D721Med (cell line): ENCODE data around the gene IL20RB.

Experiments used
- DNase-seq: peaks from one replicate; pipeline ENCODE4 v3.0.0; 2011; ENCODE audit warnings: low spot score; ENCODE audit not compliant: insufficient read length
- FAIRE-seq: peaks from 2 replicates; lab custom pipeline; 2011; peaks lifted over from hg19 to GRCh38; lab: Jason Lieb, UNC
- CTCF ChIP-seq: IDR thresholded peaks from 2 replicates; pipeline ENCODE4 v1.5.1; 2012; ENCODE audit warnings: mild to moderate bottlenecking, control low read depth; ENCODE audit not compliant: insufficient read depth; ENCODE audit errors: missing control alignments

IL20RB gene

GRCh38 chr3:137047240-137047639, 89.5 kb downstream of the IL20RB start:
- no peak for DNase-seq

GRCh38 chr3:137050281-137050680, 92.5 kb downstream of the IL20RB start:
- no peak for FAIRE-seq
- TF ChIP-seq CTCF: no peak
- no peak for DNase-seq

More at GRCh38 chr3:137047240-137047639, 89.5 kb downstream of the IL20RB start:
- FAIRE-seq: no peak
- no peak for TF ChIP-seq CTCF

- TF ChIP-seq CTCF: no peak
- FAIRE-seq (no peak), DNase-seq (no peak)
These were observed 94.5 kb downstream of the IL20RB start for GRCh38 chr3:137052298-137052697.
